PFSK-1 (cell line): Measurements from ENCODE around the gene TP53AIP1.

Source experiments
- FOXP2 ChIP-seq: optimal IDR thresholded peaks from 2 replicates; pipeline ENCODE3; 2011; ENCODE audit warnings: borderline replicate concordance, control low read depth, inconsistent platforms; ENCODE audit not compliant: insufficient read depth; ENCODE audit errors: extremely low read length, extremely low read depth
- POLR2AphosphoS5 ChIP-seq: IDR thresholded peaks from 2 replicates; pipeline ENCODE4 v1.6.1; 2012; ENCODE audit warnings: low read depth, mild to moderate bottlenecking, control low read depth, low read length, moderate library complexity
- REST ChIP-seq, 2 experiments: IDR thresholded peaks; 2 replicates each; pipeline versions ENCODE4 v1.6.1 to v1.8.0; 2011 to 2012; ENCODE audit warnings: low read depth in 2 of 2, low read length in 2 of 2, control low read depth in 1 of 2, inconsistent platforms in 1 of 2, mild to moderate bottlenecking in 1 of 2, moderate library complexity in 1 of 2; ENCODE audit not compliant: insufficient read depth in 1 of 2
- SIN3A ChIP-seq: IDR thresholded peaks from 2 replicates; pipeline ENCODE4 v1.6.1; 2012; ENCODE audit warnings: mild to moderate bottlenecking, low read length, moderate library complexity, borderline replicate concordance; ENCODE audit not compliant: insufficient read depth
- TAF1 ChIP-seq: IDR thresholded peaks from 2 replicates; pipeline ENCODE4 v1.6.1; 2012; ENCODE audit warnings: low read length, control low read depth, borderline replicate concordance; ENCODE audit not compliant: insufficient read depth

TP53AIP1 gene

GRCh38 chr11:128927683-128928336, 14.9 kb downstream of the TP53AIP1 start:
- TF ChIP-seq POLR2AphosphoS5 (no peak), FOXP2 (no peak), TAF1 (no peak), SIN3A (no peak), REST (IDR thresholded peaks at IDR 0.05; ENCODE audit: insufficient read depth in 1 of 2, low read depth in 2 of 2, low read length in 2 of 2) (no peak)

GRCh38 chr11:128927108-128927461, 15.6 kb downstream of the TP53AIP1 start:
- TF ChIP-seq POLR2AphosphoS5 (no peak), SIN3A (no peak), REST (IDR thresholded peaks at IDR 0.05; ENCODE audit: insufficient read depth in 1 of 2, low read depth in 2 of 2, low read length in 2 of 2) (no peak), TAF1 (no peak), FOXP2 (no peak)

- no peak for TF ChIP-seq SIN3A
- TF ChIP-seq TAF1, result no peak
- no peak for TF ChIP-seq POLR2AphosphoS5
- TF ChIP-seq REST (IDR thresholded peaks at IDR 0.05; ENCODE audit: insufficient read depth in 1 of 2, low read depth in 2 of 2, low read length in 2 of 2), result no peak
- TF ChIP-seq FOXP2, result no peak
Observed at GRCh38 chr11:128926437-128927107, 16.1 kb downstream of the TP53AIP1 start.

GRCh38 chr11:128926000-128926399, 16.7 kb downstream of the TP53AIP1 start:
- TF ChIP-seq REST (IDR thresholded peaks at IDR 0.05; ENCODE audit: insufficient read depth in 1 of 2, low read depth in 2 of 2, low read length in 2 of 2) (no peak), TAF1 (no peak), FOXP2 (no peak), POLR2AphosphoS5 (no peak), SIN3A (no peak)
